Heart left ventricle (tissue), 13 donors: ENCODE measurements around the gene COG4.

ENCODE experiments used
- CTCF ChIP-seq, 12 donors: fragments of 200-600 bp; sonication (generic) in 4 of 12; IDR thresholded peaks; one replicate each; pipeline versions ENCODE4 v1.5.0 to v1.8.0; 2018 to 2022; ENCODE audit warnings: antibody characterized with exemption in 12 of 12, mild to moderate bottlenecking in 5 of 12
- POLR2A ChIP-seq, 2 donors: fragments of 450-650 bp; IDR thresholded peaks; one replicate each; pipeline ENCODE4 v1.6.1; 2017; ENCODE audit warnings: antibody characterized with exemption in 2 of 2, mild to moderate bottlenecking in 2 of 2, moderate library complexity in 2 of 2
- donor health status: ischemic (EF 13 %, LVEDD 7.1; RV severe dilation, severe dysfunction).
- donor health status: DM: no; HTN: yes; CAD: no.
- donor health status: DM: no; HTN: no; CAD: no.
- donor health status: ischemic (EF 25% LVEDD 6.9; RV normal size, moderate dysfunction).
- donor health status: ischemic (EF 25% LVEDD 5.7; RV mildly dilated, moderate dysfunction).
- donor health status: ischemic (EF 35%, LVEDD 5.7; RV mildly dilated, moderate dysfunction).
- donor health status: nonischemic (EF 11% LVEDD 7.7; RV severe dilation, severe dysfunction).
- donor health status: DM: yes; HTN: yes; CAD: no.
- donor health status: PGD.
- donor health status: ischemic (EF 29% LVEDD 5.4; RV normal size, mild dysfunction).
- donor health status: nonischemic (EF 23%, LVEDD 6.1; RV moderate dilation, normal function).

- TF ChIP-seq CTCF (IDR thresholded peaks at IDR 0.05), result no peak
- TF ChIP-seq POLR2A (IDR thresholded peaks at IDR 0.05), result no peak
These were observed 11.5 kb downstream of the COG4 start for GRCh38 chr16:70511833-70512232.
